OCI-M1 (cell line): ENCODE data around the gene SURF4.
A peak's percentile ranks its signal among the peaks of the same experiment; 100 is the strongest.
"Not testable (repeated sequence)": the region's sequence is repeated elsewhere in the genome, so short reads cannot be mapped to it uniquely, and the experiment has no call there.

Experiments
- DNase-seq: peaks from one replicate; lab custom pipeline; 2025; lab: John Stamatoyannopoulos, UW

Gene SURF4

DNA sequence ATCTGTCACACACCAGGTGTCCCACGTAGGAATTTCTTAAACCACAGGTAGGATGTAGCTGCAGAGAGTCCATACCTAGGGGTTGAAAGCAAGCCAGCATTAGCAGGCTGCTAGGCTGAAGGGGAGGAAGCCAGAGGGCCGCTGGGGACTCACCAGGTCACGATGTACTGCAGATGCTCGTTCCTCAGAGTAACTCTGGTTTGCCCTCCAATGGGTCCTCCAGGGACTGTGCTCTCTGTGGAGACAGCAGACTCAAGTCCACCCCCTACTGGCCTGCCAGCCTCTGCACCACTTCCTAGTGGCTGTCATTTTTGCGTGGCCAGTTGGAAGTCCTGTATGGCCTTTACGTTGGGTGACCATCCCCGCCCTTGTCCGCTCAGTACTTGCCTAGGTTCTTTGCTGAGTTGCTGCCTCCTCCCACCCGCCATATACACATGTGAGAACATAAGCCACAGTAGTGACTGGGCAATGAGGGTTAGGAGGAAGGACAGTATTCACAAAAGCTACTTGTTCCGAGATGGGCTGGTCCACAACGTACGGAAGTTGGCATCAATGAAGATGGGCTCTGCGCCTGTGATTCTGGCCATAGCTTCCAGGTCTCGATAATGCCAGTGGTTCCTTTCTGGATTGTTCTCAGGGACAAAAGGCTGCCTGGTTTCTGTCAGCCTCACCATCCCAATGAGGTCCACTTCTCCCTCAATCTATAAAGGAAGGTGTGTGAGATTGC lies 23.8 kb downstream of the SURF4 start:
- DNase-seq = peak; percentile 82

GRCh38 chr9:133351526-133351907 lies 24.3 kb downstream of the SURF4 start:
- no peak for DNase-seq

DNA sequence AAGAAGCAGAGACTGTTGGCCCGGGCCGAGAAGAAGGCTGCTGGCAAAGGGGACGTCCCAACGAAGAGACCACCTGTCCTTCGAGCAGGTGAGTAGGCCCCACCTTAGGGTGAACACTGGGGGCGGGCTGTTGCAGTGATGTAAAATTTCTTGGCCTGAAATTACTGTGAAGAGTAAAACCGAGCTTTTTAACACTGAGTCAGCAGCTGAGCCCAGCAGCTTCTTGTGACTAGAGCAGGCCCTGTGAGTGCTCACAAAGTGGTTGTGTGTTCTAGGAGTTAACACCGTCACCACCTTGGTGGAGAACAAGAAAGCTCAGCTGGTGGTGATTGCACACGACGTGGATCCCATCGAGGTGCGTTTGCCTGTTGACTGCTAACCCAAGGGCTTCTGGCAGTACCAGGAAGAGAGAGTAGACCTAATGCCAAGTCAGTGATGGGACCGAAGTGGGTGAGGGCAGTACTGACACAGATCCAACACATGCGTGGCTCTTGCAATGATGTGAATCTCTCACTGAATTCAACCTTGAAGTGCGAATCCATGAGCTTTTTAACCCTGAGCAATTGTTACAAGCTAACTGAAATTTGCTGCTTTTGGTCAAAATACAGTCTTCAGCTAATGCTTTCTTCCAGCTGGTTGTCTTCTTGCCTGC lies 25.8 kb downstream of the SURF4 start:
- DNase-seq = no peak

DNA sequence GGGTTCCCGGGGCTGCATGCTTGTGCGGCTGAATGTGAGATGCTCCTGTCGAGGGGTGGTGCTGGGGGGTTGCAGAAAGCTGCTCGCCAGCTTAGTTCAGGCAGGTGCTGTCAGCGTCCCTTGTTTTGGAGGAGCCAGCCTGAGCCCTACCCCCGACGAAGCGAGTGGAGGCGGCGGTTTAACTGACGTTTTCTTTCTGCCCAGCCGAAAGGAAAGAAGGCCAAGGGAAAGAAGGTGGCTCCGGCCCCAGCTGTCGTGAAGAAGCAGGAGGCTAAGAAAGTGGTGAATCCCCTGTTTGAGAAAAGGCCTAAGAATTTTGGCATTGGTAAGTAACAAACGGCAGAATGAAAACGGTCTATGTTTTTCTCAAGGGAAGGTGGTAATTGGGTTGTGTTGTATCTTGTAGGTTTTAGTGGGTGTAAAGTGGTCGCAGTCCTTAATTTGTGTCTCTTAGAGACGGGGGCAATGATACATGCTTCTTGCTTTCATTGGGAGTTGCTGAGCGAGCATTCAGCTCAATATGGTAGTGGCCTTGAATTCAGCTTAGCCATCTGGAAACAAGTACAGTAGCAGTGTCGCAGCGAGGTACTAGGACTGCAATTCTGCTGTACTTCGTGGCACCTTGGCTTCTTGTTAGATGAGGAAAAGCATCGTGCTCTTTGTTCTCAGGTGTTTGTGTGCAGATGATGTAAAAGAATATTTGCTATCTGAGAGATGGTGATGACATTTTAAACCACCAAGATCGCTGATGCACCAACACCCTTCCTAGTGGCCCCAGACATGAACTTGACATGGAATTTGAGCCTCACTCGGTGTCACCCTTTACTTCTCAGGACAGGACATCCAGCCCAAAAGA lies 26.9 kb downstream of the SURF4 start:
- DNase-seq = no peak

- DNase-seq = peak; percentile 97
These were observed 27.7 kb downstream of the SURF4 start, which contains the start of the genes MED22 and RPL7A for GRCh38 chr9:133347985-133348717. MED22 (minus strand) TSS chr9:133348131; CDS start chr9:133346662, 1,469 bp downstream. RPL7A (plus strand) TSS chr9:133348218; CDS start chr9:133348244, 26 bp downstream.

DNA sequence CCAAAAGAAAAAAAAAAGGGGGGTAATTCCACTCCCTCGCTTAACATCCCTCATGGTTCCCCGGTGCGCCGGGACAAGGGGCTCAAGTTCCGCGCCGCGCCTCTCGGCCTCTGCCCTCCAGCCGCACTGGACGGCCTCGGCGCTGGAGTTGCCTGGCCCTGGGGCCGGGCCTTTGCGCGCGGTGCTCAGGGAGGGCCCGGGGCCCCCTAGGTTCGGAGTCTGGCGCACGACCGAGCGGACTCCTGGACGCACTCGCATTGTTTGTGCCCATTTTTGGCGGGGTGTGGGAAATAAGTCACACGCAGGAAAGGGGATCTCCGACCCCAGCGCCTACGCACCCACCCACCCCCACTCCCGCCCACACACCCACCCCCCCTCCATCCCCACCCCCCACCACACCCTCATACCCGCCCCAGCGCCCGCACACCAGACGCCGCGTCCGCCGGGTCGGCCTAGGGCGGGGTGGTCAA lies 28.3 kb downstream of the SURF4 start:
- peak; percentile 67 for DNase-seq

- DNase-seq = no peak
These were observed 29.7 kb downstream of the SURF4 start for GRCh38 chr9:133346021-133346785.

DNA sequence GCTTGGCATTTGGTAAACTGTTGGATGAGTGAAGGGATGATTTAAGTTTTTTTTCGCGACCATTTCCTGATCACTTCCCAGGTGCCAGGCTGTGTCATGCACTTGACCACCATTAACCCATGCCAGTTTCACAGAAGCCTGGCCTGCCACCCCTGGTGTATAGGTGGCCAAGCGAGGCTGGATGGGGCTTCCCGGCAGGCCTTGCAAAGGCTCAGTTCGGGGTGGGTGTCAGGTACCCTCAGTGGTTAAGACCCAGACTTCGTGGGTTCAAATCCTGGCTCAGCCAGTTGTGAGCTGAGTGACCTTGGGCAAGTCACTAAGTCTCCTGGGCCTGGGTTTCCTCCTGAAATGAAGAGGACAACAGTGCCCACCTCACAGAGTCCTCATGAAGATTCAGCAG lies 30.3 kb downstream of the SURF4 start:
- no peak for DNase-seq

DNA sequence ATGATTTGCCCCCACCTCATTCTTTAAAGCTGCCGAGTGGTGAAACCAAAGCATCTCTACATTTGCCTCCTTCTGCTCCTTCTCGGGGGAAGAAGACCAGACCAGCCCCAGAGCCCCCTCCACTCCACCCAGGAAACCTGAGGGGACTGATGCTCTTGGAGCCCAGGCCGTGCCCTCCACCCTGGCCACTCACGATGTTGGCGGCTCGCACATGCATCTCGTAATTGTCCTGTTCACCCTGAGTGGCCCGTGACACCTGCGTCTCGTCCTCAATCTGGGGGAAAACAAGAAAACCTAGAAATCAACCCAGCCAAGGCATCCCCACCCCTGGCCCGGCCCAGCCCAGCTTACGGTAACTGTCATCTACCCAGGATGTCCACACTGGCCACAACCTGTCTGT lies 30.9 kb downstream of the SURF4 start:
- no peak for DNase-seq

- no peak for DNase-seq
These were observed 31.8 kb downstream of the SURF4 start for GRCh38 chr9:133344071-133344470.

DNA sequence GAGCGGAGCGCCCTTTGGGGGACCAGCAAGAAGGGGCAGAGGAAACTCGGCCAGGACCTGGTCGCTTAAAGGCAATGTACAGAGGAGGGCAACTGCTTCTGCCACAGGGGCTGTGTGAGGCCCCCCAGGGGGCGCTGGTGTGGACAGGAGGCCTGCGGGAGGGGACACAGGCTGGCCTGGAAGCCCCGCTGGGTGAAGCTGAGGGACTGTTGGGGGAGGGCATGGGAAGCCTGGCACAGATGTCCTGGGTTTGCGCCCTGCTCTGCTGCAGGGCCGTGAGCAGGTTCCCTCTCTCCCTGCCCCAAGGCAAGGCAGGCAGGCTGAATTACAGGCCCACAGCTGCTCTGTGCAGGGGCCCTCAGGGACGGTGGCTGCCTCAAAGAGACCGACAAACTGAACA lies 33.3 kb downstream of the SURF4 start:
- no peak for DNase-seq

GRCh38 chr9:133342069-133342406 lies 33.8 kb downstream of the SURF4 start:
- no peak for DNase-seq

GRCh38 chr9:133341369-133342068 lies 34.3 kb downstream of the SURF4 start:
- no peak for DNase-seq

GRCh38 chr9:133340916-133341315 lies 34.9 kb downstream of the SURF4 start:
- no peak for DNase-seq

DNA sequence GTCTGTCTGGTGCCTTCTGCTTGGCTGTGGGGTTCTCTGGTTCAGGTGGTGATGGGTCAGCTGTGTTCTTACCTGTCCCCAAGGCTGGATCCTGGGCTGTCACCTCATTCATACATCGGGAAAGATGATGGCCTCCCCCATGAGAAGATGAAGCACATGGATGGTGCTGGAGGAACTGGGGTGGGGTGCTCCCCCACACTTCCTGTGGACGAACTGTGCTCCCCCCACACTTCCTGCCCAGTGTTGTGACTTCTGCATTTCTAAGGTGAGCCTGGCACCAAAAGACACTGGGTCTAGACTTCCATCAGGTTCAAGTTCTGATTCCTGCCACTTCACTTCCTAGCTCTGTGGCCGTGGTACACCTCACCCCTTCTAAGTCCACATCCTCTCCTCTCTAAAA lies 35.6 kb downstream of the SURF4 start:
- no peak for DNase-seq

- DNase-seq = no peak
These were observed 36.2 kb downstream of the SURF4 start for GRCh38 chr9:133339641-133340040.

GRCh38 chr9:133335924-133336811 lies 39.7 kb downstream of the SURF4 start, which contains the start of gene SURF6:
SURF6 (minus strand) TSS chr9:133336188; CDS start chr9:133336132, 56 bp downstream.
- peak; percentile 95 for DNase-seq

- not testable (repeated sequence) for DNase-seq
These were observed 41.0 kb downstream of the SURF4 start for GRCh38 chr9:133334888-133335287.

GRCh38 chr9:133334161-133334560 lies 41.7 kb downstream of the SURF4 start:
- no peak for DNase-seq
